NOMO-1 treated with DMSO at 0.1 percent for 48 hours (cell line): Measurements from ENCODE around the gene LINGO4.
A peak's percentile ranks its signal among the peaks of the same experiment; 100 is the strongest.

Experiments
- DNase-seq: peaks from one replicate; lab custom pipeline; 2025; ENCODE audit not compliant: unreplicated experiment; lab: John Stamatoyannopoulos, UW

Gene LINGO4

DNA sequence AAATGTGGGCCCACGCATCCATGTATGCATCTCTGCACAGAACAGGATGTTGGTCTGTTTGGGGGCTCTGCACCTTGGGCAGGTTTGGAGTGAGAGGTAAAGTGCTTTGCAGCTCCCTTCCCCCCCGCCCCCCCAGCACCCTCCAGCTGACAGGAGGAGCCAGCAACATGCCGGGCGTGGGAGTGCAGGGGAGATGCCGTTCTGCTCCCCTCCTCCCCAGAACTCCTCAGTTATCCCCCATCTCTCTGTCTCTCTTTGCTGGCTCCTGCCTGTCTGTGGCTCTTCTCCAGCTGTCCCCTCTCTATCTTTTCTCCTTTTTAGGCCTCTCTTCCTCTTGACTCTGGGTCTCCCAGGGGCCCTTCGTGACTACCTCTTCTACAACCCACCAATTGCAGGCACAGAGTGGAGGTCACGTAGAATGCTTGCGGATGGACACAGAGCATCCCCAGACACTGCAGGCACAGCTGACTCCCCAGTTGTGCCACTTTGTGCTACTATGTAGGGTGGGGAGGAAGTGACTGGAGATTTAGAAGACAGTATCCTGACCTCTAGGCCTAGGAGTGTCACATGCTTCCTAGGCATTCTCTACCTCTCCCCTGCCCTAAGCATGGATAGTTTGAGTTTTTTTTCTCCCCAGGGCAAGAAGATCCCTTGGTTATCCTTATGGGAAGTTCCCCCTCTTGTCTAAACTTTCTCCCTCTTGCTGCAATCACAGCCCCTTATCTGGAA, 28.1 kb upstream of the LINGO4 start:
- DNase-seq: no peak

DNA sequence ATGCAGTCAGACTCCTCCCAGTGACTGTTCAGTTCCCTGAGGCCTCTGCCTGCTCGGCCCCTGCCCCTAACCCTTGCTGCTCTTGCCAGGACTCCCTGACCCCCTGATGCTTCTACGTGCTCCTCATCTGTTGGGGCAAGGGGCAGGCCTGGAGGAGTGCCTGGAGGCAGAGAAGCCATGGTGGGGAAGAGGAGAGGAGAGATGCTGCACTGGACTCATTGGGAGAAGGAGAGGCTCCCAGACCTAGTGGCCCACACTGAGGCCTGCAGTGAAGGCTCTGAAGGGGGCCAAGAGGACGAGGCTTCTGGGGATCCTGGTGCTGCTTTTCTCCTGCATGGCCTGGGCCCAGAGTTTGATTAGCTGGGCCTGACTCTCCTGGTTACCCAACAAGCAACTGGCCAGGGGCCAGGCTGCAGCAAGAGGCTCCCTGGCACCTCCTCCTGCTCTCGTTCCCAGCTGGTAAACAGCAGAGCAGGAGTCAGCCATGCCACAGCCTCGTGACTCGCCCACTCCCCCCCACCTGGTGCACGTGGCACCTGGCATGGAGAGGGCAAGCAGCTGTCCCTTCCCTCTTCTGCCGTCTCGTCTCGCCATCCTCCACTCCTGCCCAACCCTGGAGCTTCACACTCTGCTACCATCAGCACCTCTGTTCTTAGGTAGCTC, 27.2 kb upstream of the LINGO4 start:
- no peak for DNase-seq

DNA sequence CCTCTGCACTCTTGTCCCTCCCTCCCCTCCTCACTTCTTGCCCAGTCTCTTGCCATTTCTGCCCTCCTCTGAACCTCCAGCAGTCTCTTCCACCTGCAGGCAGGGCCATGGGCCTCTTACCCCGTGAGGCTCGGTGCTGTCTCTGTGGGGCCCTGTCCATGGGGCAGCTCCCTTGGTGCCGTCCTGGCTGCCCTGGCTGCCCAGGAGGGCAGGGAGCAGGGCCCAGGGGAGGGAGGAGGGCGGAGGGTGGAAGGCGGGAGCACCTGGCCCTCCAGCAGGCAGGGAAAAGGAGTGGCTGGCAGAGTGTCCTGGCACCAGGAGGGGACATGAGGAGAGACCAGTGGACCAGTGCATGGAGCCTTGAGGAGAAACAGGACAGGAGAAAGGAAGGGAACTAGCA, 26.4 kb upstream of the LINGO4 start, which contains the start of gene RORC:
RORC (minus strand) TSS at position 198 of the 400 bp plus-strand sequence; CDS start at position 160, 38 bp downstream.
- no peak for DNase-seq

- no peak for DNase-seq
These were observed 26.0 kb upstream of the LINGO4 start for GRCh38 chr1:151831256-151831591.

GRCh38 chr1:151830055-151830454, 24.8 kb upstream of the LINGO4 start:
- DNase-seq: no peak

GRCh38 chr1:151829352-151830046, 24.3 kb upstream of the LINGO4 start:
- no peak for DNase-seq

- peak; percentile 15 for DNase-seq
These were observed 23.7 kb upstream of the LINGO4 start for GRCh38 chr1:151828921-151829320.

- no peak for DNase-seq
These were observed 22.6 kb upstream of the LINGO4 start for GRCh38 chr1:151827853-151828252.

- no peak for DNase-seq
These were observed 20.8 kb upstream of the LINGO4 start for GRCh38 chr1:151825751-151826660.

DNA sequence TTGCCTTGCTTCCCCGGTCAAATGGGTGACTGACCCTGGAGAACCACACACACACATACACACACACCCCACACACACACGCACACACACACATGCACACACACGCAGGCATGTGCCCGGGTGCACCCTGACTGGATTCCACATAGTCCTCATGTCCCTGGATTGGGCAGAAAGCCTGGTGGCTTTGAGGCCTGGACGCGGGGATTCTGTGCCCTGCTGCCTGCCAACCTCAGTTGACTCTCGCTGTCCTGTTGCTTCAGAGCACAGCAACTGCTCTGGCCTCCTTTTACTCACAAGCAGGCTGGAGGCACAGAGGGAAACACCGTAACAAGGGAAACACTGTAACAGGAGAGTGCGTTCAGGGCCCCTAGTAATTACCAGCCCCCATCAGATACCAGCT, 20.0 kb upstream of the LINGO4 start:
- DNase-seq: no peak

DNA sequence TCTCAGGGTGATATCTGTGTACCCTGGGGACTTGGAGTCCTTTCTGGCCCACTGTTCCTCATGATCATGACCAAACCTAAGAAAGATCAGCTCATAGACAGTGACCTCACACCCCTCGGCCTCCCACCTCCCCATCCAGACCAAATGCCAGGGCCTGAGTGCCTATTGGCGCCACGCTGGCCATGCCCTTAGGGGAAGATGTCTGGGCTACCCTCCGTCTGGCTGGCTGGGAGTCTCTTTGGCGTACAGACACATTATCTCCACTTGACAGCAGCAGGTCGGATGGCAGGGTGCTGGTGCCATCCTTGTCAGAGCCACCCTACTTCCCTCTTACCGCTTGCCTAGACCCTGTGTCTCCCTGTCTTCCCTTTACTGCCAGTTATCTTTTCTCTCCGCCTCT, 18.0 kb upstream of the LINGO4 start:
- no peak for DNase-seq

DNA sequence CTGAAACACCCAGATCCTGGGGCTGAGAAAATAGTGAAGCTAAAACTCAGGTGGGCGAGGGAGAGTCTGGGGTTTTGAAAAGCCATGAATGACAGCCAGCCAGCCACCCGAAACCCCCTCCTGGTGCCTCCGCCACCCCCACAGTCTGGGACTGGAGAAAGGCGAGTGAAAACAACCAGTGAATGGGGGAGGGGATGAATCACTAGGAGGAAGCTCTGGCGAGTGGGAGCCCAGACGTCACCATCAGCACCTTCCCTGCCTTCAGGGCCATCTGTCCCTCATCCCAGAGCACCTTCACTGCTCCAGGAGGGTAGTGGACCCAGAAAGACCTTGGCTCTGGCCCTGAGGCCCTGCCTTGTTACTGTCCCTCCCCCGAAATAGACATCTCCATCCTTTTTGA, 17.2 kb upstream of the LINGO4 start:
- no peak for DNase-seq

- no peak for DNase-seq
These were observed 15.7 kb upstream of the LINGO4 start for GRCh38 chr1:151820940-151821339.

DNA sequence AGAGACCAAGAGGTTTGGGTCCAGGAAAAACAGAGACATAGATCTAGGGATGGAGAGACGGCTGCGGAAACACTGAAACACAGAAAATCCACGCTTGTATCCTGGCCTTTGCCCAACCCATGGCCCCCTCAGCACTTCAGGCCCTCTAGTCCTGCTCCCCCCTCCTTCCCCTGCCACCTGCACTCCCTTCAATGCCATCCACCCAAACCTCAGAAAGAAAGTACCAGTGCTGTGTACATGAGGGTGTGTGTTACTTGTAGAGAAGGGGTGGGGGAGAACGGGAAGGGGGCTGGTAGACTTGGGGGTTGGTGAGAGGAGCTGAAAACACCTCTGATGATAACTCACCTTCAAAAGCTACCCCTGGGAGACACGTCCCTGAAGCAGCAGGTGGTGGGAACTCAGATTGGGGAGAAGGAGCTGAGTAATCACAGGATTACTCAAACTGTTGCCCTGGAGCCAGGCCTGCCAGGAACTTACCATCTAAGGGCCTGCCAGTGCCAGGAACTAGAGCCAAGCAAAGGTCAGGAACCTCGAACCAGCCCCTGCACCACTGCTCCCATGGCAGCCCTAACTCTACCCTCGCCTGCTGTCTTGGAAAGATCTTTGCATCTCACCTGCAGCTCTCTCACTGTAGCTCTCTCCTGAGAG, 14.9 kb upstream of the LINGO4 start:
- no peak for DNase-seq

DNA sequence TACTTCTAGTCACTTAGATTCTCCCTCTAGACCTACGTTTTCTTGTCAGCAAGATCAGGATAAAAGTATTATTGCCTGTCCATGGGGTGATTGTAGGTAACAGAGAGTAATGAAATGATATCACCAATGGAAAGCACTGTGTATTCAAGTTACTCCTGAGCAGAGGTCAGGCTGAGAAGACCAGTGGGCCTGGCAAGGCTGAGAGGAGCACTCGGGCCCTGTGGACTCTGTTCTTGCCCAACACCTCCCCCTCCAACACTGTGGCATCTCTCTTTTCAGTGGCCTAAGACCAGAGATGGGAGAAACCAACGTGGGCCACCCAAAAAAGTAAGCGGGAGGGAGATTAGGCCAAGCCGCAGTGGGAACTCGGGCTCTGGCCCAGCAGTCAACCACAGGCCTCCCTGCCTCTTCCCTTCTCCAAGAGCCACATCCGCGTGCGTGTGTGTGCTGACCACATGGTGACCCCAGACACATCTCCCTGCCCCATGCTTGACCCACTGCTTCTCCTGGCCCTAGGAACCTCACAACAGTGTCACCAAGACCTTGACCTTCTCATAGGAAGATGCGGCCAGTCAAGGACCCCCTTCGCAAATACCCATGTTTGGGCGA, 14.1 kb upstream of the LINGO4 start:
- no peak for DNase-seq

- peak; percentile 42 for DNase-seq
These were observed 12.1 kb upstream of the LINGO4 start for GRCh38 chr1:151817353-151817730.

- DNase-seq: no peak
These were observed 11.5 kb upstream of the LINGO4 start for GRCh38 chr1:151816548-151817352.

- no peak for DNase-seq
These were observed 10.6 kb upstream of the LINGO4 start for GRCh38 chr1:151815716-151816327.

DNA sequence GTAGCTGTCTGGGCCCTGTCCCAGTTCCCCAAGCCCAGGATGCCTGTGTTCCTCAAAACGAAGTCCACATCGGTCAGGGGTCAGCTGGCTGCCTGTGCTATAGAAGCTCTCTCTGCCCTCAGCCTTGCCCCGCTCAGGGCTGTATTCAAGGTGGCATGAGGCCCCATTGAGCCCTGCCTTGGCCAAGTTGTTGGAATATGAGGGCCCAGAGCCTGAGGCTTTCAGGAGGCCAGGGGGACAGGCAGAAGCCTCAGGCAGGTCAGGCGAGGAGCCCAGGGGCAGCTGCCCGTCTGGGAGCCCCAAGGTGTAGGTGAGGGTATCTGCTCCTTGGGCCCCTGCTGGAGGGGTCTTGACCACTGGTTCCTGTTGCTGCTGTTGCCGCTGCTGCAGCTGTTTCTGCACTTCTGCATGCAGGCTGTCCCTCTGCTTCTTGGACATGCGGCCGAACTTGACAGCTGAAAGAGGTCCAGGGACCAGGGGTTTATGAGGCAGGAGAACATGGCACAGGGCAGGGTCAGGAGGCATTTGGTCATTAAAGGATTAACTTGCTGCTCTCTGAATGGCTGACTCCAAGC, 9.8 kb upstream of the LINGO4 start:
- DNase-seq: no peak
